ENCODE results near the gene EXTL1. TPM values are rescaled to one million over a fixed set of nuclear protein-coding genes. Genes with fewer than 3 reads are reported as not detected.

The EXTL1 gene
- total and polyA plus RNA-seq, 2 donors (not counting 3 experiments of a cell fraction or from before 2014, with no cell fraction given) = not detected

- H3K36me3 ChIP-seq (ENCODE audit: control insufficient read depth in 2 of 2, extremely low read depth in 1 of 2, insufficient read depth in 2 of 2, low read length in 2 of 2) = no peaks in the 10 kb centered on the region
- no TSS peak for BruUV-seq (replicated peaks)
- no peak overlapping the region for H3K27ac ChIP-seq (ENCODE audit: insufficient read depth, low read depth, low read length)
- H2AFZ ChIP-seq (ENCODE audit: low read depth, low read length) = no peak overlapping the region
- no peak overlapping the region for H3K4me3 ChIP-seq (replicated peaks in 1 of 3; ENCODE audit: insufficient read depth in 1 of 3, low read depth in 1 of 3, low read length in 3 of 3)
- dilution Hi-C loops (cut with MboI; ENCODE audit: extremely low pct_ligation_motif_present, low sequenced_read_pairs) (no loop called here), intact Hi-C loops (cut with micrococcal nuclease) (no loop called here)
- no peaks in the 10 kb centered on the region for H4K20me1 ChIP-seq (replicated peaks; ENCODE audit: control insufficient read depth, extremely low read depth, insufficient read depth, low read length)
- no peak for FAIRE-seq
- DNase-seq (ENCODE audit: low read depth, low spot score) = no peak
- peaks cover 0 to 2% of the 10 kb centered on the region in 2 experiments for H3K27me3 ChIP-seq (ENCODE audit: control insufficient read depth in 2 of 2, insufficient read depth in 2 of 2, low read length in 2 of 2)
- no peaks in the 10 kb centered on the region for H3K9me1 ChIP-seq (replicated peaks; ENCODE audit: control insufficient read depth, extremely low read depth, insufficient read depth, low read length)
- no peaks in the 10 kb centered on the region for H3K79me2 ChIP-seq (ENCODE audit: control insufficient read depth, insufficient read depth, low read length)
- ChIA-PET CTCF (no interaction called here), POLR2A (no interaction called here)
- H3K4me1 ChIP-seq (ENCODE audit: control insufficient read depth, extremely low read depth, insufficient read depth, low read length) = no peaks in the 10 kb centered on the region
- TF ChIP-seq JUN (IDR thresholded peaks at IDR 0.05; ENCODE audit: borderline replicate concordance, insufficient read depth, insufficient read length, low read depth) = no peak
- no peak for TF ChIP-seq GATA2 (IDR thresholded peaks at IDR 0.05; ENCODE audit: insufficient read depth, insufficient read length, low read depth, low read length)
- no peak for TF ChIP-seq MAX (IDR thresholded peaks at IDR 0.05; ENCODE audit: insufficient read depth, insufficient read length)
- no peak for TF ChIP-seq CTCF (IDR thresholded peaks at IDR 0.05; ENCODE audit: extremely low read depth in 1 of 2, insufficient read depth in 1 of 2, low read depth in 1 of 2, low read length in 2 of 2)
- TF ChIP-seq MYC (IDR thresholded peaks at IDR 0.05; ENCODE audit: low read depth, low read length) = no peak
- no peak for TF ChIP-seq EZH2 (IDR thresholded peaks at IDR 0.05; ENCODE audit: borderline replicate concordance, low read depth, low read length, severe bottlenecking)
- TF ChIP-seq POLR2A (IDR thresholded peaks at IDR 0.05; ENCODE audit: low read depth, low read length) = no peak
- no peak overlapping the region for H3K9ac ChIP-seq (replicated peaks; ENCODE audit: extremely low read depth, insufficient read depth, low read length)
- H3K9me3 ChIP-seq (replicated peaks; ENCODE audit: control insufficient read depth, insufficient read depth, low read length) = no peaks in the 10 kb centered on the region
- H3K4me2 ChIP-seq (ENCODE audit: insufficient read depth, low read length) = no peak overlapping the region
Measured at GRCh38 chr1:26075421-26076144, 54.0 kb downstream of the EXTL1 start.
